K562 (cell line): ENCODE results near the gene RHOA.

Experiments
- EGR1 ChIP-seq: fragments of 450-650 bp; conservative IDR thresholded peaks from 2 replicates; pipeline ENCODE4 v1.6.1; 2017; ENCODE audit warnings: mild to moderate bottlenecking
- NKRF ChIP-seq: fragments of 450-650 bp; IDR thresholded peaks from 2 replicates; pipeline ENCODE4 v1.6.1; 2016; ENCODE audit warnings: borderline replicate concordance

DNA sequence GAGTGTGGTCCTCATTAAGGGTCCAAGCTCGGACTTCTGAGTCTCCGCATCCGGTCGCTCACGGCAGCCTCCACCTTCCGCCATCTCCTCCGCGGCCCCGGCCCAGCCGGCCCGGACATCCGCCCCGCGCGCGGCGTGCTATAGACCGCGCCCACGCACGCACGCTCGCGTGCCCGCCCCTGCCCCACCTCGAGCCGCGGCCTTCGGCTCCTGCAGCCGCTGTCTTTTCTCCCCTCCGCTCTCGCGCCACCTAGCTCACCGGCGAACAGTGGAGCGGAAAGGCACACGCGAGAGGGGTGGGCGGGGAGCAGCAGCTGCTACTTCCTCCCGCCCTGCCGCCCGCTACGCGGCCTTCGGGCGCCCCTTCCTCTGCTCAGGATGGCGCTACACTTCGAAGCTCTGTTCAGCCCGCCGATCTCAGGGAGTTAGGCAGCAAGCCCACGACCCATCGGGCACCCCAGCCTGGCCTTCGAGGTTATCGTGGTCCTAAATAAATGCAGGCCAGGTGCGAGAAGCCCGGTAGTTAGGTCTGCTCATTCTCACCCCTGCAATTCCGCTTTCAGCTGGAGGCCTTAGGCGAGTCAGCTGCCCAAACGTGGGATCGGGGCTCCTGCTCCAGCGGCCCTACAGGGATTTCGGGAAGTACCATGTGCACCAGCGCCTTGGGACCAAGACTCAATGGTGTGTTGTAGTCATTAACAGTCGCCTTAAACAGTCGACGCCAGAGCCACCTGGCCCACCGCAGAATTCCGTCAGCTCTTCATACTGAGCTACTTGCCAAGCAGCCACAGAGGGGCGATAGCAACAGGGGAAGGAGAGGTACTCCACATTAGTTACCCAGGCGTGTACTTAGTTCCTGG lies 71.6 kb downstream of the RHOA start, which contains the start of gene USP4:
- TF ChIP-seq NKRF (peak; percentile 48), EGR1 (peak; percentile 89)
